ENCODE measurements around the gene TMCC2.
"Not testable (repeated sequence)": the region's sequence is repeated elsewhere in the genome, so short reads cannot be mapped to it uniquely, and the experiment has no call there.

Gene TMCC2

DNA sequence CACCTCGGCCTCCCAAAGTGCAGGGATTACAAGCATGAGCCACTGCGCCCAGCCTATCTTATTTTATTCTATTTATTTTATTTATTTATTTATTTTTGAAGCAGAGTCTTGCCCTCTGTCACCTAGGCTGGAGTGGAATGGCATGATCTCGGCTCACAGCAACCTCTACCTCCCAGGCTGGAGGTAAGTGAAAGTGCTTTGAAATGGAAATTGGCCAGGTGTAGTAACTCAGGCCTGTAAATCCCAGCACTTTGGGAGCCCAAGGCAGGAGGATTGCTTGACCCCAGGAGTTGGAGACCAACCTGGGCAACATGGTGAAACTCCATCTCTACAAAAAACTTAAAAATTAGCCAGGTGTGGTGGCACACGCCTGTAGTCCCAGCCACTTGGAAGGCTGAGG, 11.2 kb upstream of the TMCC2 start:
- DNase-seq, result no peak

DNA sequence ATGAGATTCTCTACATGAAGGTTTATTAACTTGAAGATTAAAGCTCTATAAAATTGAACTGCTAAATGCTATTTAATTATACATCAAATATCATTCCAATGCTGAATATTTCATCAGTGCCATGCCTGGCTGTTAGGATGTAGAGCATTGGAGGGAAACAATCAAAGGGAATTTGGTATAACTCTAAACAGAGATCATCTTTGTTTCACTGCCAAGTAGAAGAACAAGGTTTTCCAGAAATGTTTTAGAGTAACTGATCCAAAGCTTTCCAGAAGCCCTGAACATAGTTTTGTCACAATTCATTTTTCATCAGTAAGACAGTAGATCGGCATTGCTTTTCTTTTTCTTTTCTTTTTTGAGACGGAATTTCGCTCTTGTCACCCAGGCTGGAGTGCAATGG, 10.3 kb upstream of the TMCC2 start:
- DNase-seq, result no peak

DNA sequence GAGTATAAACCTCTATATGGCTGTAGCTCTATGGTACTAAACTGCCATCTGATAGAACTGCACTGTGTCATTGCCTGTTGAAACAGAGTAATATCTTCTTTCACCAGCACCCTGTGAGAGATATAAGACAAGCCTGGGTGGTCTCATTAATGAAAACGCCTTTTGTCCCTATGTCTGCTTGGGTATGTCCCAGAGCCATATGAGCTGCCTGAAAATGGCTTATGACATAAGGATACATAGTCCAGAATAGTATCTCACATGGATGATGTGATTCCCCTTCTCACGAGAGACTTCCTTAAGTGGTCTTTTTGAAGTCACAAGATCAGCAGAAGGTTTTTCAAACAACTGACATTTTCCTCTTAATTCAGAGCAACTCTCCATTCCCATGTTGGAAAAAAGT, 7.3 kb upstream of the TMCC2 start:
- no peak for DNase-seq

DNA sequence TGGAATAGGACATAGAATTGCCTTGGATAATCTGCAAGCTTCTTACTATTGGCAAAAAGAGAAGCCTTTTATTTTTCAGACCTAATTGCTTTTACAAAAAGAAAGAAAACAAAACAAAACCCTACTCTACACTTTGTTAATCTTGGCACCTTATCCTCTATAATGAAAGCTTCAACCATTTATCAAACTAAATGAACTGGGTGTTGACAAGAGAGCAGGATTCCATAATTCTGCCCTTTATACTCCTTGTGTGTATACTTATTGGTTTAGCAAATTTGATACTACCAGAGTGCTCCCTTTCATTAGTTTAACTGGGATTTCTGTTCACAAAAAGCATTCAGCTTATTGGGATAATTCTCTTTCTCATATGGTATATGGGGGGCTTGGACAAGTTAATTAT, 3.0 kb upstream of the TMCC2 start:
- DNase-seq, result no peak

DNA sequence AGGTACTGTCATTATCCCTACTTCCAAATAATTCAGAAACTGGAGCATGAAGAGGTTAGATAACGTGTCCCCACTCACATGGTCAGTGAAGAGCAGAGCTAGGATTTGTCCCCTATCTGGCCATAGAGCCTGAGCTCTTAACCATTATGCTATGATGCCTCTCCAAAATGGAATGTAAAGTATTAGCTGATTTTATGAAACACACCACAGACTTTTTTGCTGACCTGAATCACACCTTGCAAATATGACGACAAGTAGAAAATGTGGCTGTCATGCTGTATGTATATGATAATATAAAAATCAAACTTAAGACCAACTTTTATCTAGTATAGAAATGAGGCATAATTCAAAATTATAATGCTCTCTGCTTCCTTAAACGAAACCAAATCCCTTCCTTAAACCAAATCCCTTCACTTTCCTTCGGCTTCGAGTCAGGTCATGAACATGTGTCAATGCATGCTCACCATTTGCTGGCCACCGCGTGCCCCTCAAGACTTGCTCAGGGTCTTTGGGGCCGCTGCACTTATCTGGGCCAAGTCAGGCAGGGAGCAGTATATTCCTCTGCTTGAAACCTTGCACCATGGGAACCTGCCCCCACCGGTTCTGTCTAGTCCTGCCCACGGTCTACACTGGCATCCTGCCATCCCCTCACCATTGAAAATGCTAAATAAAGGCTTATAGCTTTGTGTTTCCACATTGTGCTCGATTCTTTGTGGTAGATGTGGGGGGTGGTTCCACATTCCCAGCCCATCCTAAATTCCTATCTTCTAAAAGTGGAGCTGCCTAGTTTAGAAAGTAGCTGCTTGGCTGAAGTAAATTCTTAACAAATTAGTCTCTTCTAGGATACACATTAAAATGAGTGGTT, 1.6 kb upstream of the TMCC2 start:
- DNase-seq, result no peak

DNA sequence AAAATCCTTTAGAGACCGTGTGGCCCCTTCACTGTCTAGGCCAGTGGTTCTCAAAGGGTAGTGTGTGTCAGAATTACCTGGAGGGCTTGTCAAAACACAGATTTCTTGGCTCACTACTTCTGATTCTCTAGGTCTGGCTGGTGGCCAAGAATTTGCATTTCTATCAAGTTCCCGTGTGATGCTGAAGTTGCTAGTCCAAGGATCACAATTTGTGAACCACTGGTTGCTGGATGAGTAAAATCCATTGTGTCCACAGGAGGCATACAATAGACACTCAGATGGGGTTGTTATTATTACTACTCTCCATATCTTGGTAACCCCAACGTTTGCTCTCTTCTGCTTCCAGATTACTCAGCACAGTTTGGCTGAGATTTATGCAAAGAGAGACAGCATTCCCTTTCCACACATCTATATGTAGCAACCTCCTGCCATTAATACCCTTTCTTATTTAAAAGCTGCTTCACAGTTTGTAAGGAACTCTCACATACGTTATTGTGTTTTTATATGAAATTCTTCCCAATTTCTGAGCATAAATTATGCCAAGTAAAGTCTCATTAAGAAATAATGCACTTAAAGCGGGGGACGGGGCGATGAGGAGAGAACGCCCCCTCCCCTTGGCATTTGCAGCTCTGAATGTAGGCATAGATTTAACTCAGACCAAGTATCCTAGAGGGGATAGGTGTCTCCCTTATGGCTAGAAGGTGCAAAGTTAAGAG, 720 bp upstream of the TMCC2 start:
- DNase-seq, result no peak

DNA sequence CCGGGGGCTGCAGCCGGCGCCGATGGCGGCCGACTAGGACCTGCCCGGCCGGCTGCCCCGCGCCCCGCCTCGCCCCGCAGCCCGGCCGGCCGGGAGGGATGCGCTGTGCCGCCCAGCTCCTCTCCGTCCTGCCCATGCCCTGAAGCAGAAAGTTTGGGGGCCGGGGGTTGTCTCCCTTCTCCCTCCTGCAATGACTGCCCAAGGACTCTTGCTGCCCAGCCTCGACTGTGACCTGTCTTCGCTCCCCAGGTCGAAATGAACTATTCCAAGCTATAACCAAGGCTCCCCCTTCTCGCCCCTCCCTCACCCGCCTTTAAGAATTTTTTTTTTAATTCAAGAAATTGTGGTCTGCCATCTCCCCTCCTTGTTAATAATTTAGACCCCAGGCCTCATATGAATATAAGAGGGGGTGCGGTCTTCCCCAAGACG, 361 bp downstream of the TMCC2 start:
- DNase-seq, result no peak

DNA sequence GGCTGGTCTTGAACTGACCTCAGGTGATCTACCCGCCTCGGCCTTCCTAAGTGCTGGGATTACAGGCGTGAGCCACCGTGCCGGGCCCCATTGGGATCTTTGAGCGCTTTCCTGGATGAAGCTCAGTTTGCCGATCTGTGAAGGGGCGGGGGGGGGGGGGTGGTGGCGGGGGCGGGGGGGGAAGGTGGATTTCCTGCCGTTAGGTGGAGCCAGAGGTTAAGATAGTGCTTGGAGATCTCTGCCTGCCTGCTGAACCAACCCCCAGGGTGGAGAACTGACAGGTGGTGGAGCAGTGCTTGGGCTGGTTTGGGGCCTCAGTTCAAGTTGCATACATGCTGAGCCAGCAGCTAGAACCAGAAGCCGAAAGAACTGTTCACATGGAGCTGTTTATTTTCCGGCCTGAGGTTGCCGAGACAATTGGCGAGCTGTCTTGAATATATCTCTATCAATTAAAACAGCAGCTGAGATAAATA, 1.7 kb downstream of the TMCC2 start:
- DNase-seq, result peak; percentile 32

DNA sequence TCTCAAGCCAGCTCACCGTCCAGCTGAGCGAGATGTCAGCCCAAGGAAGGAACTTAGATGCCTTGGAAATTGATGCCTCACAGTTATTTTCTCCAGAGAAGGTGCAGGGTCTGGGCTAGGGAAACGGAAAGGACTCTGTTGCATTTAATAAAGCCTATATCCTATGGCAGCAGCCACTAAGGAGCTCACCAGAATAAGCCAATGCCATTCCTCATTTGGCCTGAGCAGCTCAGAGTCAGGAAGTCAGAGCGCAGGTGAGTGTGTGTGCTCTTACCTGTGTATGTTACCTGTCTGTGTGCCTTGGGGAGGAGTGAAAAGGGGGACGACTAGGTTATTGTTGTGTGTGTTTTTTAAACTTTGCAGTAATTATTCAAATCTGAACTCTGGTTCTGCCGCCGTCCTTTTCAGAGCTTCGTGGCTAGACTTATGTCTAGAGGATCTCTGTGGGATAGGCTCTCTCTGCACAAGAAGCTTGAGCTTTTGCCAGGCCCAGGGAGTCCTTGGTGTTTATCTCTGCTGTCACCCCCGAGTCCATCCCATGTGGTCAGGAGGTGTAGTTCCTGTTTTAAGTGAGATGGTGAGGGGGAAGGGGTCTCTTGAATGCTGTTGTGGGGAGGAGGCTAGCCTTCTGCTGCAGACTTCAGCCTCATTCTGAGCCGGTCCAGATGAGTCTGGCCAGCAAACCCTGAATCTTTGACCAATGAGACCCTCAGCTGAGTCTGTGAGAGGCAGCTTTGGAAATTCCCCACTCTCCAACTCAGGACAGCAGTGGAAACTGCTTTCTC, 2.4 kb downstream of the TMCC2 start:
- DNase-seq, result no peak

DNA sequence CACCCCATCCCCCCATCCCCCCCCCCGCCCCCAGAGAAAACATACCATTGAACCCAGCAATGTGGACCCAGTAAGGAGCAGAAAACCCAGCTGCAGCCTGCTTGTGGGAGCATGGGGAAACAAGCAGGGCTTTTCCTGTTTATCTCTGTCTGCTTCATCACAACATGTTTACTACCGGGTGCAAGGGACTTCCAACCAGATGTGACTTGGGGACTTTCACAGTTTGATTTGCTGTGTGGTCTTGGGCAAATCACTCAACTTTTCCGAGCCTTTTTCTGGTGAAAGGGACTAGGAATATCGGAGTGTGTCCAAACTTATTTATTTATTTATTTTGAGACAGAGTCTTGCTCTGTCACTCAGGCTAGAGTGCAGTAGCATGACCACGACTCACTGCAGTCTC, 3.2 kb downstream of the TMCC2 start:
- no peak for DNase-seq

DNA sequence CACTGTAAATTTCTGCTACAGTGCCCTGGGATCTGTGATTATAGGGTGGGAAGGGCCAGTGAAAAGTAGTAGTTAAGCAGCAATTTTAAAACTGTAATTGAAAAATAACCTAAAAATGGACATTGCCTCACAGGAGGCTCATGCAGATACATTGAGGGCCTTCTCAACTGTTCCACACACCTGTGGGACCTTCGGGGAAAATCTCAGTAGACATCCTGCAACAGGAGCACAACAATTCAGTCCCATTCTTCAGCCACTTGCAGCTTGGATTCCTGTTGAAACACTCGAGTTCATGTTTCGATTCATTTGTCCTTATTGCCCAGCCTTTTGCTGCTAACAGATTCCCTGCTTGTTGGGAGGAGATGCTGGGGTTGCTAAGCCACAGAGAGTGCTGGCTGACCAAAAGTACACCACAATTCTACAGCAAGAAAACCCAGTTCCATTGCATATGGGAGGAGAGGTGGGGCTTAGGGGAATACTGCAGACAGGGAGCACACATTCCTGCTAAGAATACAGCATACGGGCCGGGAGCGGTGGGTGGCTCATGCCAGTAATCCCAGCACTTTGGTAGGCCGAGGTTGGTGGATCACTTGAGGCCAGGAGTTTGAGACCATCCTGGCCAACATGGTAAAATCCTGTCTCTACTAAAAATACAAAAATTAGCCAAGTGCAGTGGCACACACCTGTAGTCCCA, 4.5 kb downstream of the TMCC2 start:
- no peak for DNase-seq

DNA sequence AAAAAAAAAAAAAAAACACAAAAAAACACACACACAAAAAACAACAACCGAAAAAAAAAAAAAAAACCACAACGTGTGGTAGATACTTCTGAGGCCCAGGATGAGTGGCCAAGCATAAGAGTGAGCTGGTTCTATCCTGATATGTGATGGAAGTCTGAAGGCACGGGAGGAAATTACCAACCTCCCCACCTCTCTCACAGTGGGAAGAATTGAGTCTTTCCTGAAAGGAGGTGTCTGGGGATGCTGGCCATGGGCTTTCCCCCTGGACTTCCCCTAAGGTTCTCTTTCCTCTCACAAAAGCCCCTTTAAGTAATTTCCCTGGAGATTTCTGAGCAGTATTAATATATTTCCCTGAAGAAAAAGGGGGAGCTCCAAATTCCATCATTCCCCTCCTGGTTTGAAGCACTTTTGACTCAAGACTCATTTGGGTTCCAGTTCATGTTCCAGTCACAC, 5.2 kb downstream of the TMCC2 start:
- no peak for DNase-seq

DNA sequence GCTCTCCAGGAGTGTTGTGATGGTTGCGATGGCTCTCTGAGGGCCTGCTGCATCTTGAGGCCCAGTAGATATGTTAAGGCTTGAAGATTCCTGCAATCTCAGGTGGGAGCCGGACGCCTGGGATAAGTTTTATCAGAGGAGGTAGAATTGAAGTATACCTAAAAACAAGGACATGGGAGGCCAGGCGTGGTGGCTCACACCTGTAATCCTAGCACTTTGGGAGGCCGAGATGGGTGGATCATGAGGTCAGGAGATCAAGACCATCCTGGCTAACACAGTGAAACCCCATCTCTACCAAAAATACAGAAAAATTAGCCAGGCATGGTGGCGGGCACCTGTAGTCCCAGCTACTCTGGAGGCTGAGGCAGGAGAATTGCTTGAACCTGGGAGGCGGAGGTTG, 6.2 kb downstream of the TMCC2 start:
- not testable (repeated sequence) for DNase-seq

DNA sequence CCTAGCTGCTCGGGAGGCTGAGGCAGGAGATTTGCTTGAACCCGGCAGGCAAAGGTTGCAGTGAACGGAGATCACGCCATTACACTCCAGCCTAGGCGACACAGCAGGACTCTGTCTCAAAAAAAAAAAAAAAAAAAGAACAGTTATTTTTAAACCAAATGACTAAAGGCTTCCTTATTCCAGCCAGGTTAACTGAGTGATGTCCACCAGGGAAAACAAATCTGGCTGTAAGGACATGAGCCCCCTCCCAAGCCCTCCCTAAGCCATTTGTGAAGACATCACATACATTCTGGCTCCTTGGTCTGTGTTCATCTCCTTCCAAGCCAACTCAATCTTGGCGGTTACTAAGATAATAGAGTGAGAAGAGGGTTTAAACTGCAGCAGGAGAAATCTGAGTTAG, 8.2 kb downstream of the TMCC2 start:
- DNase-seq, result no peak

DNA sequence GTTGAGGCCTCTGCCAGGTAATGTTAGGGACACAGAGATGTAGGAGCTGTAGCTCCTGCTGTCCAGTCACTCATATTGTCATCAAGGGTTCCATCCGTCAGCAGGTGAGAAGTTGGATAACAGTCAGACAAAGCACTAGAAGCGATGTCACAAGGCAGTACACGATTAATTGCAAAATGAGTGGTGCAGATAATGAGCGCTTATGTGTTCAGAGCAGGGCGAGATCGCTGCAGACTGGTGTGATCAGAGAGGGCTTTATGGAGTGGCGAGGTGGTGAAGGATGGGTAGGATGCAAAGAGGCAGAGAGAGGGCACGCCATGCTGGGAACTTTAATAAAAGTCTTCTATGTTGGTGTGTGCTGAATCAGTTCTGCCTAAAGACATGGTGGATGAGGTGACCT, 8.8 kb downstream of the TMCC2 start:
- no peak for DNase-seq

DNA sequence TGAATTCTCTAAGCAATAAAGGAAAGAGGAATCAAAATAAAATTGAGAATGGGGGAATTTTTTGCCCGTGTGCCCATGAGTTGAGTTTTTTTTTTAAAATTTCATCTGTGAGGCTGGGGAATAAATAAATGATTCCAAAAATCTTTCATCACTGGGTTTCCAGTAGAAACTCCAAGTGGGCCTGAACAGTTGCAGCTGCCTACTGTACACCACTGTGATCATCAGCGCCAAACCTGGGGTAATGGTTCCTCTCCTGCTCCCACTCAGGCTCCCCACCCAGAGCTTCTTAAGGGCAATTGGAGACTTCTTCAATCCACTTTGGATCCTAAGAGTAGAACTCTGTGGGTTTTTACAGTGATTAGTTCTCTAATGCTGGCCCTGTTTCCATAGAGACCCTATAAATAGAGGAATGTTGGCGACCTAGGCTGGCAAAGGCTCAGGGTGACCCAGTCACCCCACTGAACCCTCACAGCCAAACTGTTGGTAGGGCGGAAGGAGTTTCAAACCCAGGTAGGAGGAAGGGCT, 9.3 kb downstream of the TMCC2 start:
- no peak for DNase-seq

DNA sequence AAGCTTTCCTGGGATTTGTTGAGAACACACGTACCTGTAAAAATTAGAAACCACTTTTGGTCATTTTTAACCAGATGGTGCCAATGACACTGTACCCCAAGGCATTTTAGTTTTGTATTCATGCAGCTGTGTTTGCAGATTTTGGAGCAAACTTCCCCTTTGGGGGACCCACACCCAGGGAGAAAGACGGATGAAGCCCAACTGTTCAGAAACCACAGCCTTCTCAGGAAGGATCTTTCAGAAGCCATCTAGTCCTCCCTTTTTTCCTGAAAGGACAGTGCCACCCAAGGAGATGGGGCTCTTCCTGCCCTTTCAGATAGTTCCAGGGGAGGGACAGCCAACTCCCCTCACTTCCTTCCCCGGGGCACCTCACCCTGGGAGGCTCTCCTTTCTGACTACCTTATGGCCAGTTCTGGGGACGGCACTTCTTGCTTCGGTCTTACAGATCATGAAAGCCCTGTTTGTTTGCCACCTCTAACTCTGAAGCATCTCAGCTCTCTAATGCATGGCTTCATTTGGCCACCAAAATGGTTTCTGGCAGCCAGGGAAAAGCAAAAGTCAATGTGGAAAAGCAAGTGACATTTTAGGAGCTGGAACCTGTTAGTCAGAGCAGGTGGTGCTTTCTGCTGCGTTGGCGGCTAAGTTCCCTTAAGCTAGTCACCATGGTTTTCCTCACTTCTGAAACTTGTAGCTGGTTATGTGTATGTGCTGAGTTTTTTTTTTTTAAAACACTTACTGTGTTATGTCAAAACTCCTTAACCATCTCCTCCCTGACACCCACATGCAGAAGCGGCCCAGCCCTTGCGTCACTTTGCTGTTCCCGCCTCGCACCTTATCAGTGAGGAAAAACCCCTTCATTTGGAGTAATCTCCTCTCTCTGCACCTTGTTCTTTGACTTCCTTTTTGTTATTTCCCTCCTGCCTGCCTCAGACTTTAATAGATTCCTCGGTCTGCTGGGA, 10.1 kb downstream of the TMCC2 start:
- DNase-seq, result no peak

DNA sequence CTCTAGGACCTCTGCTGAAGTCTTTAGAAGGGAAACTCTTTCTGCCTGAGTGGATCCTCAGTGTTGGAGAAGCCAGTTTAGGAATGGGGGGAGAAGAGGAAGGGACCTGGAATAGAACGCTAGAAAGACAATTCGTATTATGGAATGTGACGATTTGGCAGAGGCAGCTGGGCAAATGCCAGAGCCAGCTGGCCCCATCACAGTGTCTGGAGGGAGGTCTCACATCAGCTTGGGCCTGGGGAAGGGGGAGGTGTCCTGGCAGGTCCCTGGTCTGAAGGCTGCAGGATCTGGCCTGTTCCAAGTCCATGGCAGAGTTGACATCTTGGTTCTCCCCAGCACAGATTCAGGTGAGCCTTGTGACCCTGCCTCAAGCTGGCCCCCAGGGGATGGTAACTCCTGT, 11.3 kb downstream of the TMCC2 start:
- no peak for DNase-seq

DNA sequence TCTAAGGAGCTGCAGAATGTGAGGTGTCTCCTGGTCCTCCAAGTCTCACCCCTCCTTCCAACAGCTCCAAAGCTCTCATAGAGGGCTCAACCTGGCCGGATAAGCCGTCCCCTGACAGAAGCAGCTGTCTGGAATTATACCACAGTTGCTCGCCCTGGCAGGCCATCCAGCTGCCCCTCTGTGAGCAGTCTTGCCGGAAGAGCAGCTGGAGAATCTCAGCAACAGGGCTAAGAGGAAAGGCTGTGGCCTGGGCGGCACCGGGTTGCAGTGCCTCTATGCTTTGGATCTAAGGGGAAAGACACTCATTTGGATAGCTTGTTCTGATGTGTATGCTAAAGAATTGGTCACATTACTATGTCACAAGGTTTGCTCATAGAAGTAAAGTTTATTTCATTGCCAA, 12.4 kb downstream of the TMCC2 start:
- no peak for DNase-seq

DNA sequence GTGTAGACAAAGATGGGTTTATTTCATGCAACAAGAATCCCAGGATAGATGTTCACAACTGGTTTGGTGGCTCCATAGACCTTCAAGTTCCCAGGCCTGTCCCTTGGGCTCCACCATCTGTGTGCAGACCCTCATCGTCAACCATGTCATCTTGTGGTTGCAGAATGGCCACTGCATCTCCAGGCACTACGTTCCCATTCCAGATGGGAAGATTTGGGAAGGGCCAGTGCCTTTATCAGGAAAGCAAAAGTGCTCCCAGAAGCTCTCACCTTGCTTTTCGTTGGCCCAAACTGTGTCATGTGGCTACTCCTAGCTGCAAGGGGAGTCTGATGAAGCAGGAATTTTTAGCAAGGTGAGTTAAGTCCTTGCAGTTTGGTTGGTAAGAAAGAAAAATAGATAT, 12.8 kb downstream of the TMCC2 start:
- DNase-seq, result no peak

DNA sequence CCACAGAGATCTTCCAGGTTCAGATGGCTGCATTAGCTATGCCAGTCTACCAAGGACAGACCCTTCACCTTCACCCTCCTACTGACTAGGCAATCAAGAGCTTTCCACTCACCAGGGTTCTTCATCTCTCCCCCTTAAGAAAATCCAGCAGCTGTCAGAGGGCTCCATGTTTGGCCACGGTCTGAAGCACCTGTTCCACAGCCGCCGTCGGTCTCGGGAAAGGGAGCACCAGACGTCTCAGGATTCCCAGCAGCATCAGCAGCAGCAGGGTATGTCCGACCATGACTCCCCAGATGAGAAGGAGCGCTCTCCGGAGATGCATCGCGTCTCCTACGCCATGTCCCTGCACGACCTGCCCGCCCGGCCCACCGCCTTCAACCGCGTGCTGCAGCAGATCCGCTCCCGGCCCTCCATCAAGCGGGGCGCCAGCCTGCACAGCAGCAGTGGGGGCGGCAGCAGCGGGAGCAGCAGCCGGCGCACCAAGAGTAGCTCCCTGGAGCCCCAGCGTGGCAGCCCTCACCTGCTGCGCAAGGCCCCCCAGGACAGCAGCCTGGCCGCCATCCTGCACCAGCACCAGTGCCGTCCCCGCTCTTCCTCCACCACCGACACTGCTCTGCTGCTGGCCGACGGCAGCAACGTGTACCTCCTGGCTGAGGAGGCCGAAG, 13.8 kb downstream of the TMCC2 start:
- DNase-seq, result no peak

Measured in activated T-cell treated with anti-CD3 and anti-CD28 coated beads for 4 hours (primary cell).